Measurements from ENCODE around the gene DHX9. TPM values are rescaled to one million over a fixed set of nuclear protein-coding genes. Genes with fewer than 3 reads are reported as not detected.

Gene DHX9
- 181 TPM for total RNA-seq

DNA sequence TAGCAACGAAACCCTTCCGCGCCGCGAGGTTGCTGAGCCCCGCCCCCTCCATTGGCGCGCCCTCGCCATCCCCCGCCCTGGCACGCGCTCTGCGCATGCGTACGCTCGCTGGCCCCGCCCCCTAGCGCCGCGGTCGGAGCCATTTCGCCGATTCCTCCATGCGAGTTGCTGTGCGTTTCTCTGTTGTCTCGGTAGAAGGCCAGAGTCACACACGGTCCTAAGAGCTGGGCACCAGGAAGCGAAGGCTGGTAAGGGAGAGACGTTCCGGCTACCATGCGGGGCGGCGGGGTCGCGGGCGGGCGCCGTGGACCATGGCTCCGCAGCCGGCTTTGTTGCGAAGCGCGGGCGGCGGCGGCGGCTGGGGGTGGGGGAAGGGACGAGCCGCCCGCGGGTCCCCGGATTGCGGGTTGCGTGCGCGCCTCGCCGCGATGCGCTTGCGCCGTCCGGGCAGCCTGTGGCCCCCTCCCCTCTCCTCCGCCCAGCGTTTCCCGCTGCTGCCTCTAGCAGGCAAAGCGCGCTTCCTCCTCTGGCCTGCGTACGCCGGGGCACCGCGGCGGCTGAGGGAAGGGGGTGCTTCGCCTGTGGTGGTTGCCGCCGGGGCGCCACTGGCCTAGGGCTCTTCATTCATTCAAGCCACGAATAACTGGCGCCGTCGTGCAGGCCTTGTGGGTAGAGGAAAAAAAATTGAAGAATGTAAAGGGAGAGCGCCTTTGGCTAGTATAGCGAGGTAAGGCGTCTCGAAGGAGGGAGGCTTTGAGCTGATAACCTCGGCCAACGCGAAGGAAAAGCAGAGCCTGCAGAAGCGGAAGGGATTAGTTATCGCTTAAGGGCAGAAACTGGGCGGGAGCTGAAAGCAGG, at the start of gene DHX9:
Gene DHX9 (plus strand): TSS at position 139 of the 858 bp plus-strand sequence. CDS start 3,220 bp downstream, outside the sequence.
- peak; percentile 95 for DNase-seq (ENCODE audit: low spot score)

DNA sequence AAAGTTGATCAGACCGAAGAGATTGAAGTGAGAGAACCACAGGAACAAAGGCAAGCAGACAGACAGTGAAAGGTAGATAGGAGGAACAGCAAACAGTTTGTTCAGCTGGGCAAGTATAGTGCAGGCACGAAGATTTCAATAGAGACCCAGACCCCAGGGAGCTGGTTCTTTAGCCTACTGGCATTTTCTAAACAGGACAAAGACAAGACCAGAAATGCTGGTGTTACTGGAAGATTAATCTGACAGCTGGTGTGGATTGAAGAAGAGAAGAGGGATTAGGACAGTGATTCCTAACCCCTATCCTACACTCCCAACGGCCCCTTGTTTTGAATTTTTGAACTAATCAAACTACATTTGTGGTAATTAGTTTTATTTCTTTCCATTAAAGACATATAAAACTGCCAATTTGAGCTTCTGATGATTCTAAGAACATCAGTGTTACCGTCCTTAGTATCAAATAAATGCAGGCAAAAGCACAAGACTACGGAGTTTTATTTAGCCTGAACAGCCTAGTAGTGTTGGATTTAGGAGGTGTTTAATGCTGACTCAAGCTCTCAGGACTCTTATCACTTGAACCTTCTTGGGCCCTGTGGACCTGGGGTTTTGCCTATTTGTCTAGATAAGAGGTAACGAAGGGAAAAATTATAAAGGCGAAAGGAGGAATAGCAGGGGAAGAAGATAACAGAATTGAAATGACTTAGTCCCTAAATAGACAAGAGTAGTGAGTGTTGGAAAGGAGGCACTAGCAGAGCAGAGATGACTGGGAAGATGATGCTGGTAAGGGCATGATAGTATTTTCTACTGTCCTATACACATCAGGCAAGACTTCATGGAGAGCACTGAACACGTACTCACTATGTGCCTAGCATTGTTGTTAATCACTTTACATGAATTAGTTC, 47.6 kb upstream of the DHX9 start:
- DNase-seq (ENCODE audit: low spot score), result no peak

DNA sequence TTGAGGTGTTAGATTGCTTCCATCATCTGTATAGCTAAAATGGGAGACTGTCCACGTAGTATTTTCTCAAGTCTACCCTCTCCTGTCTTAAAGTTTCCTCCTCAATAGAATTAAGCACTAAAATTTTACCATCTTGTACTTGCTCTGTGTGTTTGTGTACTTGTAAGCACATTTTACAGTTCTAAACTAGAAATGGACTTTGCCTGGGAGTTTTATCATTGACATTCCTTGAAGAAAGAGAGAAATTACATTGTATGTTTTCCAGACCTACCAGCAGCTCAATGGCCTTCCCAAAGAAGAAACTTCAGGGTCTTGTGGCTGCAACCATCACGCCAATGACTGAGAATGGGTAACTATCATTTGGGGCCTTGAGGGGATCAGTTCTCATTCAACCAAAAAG, 45.1 kb upstream of the DHX9 start:
- DNase-seq (ENCODE audit: low spot score), result no peak

DNA sequence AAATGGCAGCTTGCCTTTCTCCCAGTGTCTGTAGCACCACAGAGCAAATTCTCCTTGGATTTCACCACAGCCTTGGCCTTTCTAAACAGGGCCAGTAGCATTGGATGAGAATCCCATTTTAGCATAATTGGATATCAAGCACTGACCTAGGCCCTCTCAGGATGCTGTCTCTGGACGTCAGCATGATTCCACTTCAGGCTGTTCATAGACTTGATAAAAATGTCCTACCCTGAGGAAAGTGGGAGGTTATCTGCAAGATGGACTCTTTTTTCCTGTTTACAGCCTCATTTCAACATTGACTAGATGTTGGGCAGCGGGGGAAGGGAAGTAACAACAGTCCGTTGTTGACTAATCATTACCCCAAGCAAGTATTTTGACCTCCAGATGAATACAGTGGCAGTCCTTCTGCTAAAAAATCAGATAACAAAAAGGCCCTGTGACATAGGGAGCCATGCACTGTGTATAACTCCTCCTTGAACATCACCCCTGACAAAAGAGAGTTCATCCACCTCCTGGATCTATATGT, 44.4 kb upstream of the DHX9 start:
- DNase-seq (ENCODE audit: low spot score), result no peak

DNA sequence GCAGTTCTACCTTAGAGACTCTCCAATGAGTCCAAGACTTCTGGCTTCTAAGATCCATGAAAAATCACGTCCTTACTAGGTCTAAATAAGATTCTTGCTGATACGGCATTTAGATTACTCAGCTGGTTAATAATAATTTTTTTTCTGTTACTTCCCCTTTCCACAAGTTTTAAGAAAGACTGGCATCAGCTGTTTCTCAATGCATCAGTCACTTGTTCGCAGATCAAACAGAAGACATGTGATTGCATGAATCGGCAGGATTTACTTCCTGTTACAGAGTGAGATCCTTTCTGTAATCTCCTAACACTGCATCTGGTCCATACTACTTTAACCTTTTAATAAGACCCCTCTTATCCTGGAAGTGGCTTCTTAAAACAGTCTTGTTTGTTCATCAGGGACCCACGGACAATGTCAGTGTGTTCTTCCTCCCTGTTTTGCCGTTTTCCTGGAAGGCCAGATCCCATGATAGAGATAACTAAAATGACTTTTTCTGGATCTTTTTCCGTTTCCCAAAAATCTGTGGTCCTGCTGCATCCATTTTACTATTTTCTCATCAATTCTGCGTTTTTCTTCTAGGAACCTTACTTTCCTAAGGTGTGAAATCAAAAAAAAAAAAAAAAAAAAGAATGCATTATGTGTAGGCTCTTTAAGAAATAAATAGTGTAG, 43.5 kb upstream of the DHX9 start:
- no peak for DNase-seq (ENCODE audit: low spot score)

DNA sequence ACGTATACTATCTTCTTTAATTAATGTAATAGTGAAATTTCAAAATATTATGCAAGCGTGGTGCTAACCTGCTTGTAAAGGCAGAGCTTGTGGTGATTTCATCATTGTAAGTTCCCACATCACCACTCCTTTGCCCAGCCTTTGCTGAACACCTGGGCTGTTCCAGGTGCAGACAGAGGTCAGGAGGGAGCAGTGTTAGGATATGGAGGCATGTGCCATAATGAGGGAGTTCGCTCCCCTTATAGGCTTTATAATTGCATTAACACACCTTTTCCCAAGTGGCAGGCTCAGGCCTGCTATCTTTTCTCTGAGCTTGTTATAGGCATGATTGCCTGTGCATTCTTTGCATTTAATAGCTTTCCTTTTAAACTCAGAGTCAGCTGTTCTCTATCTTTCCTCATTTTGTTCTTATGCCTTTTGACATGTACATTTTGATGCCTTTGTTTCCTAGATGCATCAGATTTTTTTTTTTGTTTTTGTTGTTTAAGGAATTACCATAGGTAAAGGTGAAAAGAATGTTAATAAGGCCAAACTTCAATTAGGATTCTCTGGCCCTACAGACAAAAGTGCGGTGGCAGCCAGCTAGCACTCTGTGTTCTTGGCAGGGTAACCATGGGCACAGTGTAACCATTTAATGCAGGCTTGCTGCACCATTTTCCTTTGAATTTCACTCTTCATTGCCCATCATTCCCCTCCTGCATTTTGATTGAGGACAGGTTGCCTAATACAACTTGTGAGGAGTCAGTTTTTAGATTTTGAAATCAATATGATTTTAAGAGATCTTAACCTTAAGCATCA, 36.9 kb upstream of the DHX9 start:
- no peak for DNase-seq (ENCODE audit: low spot score)

DNA sequence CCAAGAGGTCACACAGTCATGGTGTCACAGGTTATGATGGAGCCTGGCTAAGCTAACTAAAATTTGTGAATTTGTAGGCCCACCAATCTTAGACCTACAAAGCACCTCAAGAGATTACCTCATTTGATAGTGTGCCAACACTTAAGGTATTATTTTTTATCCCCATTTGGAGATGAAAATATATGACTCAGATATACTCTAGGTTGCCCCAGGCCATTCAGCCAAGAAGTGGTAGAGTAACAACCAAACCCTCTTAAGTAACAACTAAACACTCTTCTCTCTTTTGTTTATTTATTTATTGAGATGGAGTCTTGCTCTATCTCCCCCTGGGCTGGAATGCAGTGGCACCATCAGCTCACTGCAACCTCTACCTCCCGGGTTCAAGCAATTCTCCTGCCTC, 35.3 kb upstream of the DHX9 start:
- DNase-seq (ENCODE audit: low spot score), result no peak

DNA sequence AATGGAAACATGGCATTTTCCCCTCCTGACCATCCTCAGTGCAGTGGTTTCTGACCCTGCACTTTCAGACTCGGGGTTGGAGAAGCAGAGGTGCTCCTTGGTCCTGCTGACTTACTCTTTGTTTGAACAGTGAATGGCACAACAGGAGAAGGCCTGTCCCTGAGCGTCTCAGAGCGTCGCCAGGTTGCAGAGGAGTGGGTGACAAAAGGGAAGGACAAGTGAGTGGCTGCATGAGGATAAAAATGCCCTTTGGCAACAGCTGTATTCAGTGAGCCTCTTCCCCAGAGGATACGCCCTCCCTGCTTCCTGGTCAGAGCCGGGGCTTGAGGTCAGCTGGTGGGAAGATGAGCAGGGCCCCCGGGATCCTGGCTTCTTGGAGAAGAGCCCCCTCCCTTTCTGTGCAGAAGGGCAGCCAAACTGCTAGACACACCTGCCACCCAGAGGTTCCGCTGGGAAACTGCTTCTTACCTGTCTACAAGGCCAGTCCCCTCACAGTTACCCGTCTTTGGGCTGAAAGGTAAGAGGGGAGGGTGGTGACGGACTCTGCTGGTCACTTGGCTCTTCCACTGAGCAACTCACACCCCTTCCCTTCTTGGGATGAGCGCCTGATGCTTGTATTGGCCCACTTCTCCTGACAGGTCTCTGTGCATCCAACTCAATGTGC, 33.0 kb upstream of the DHX9 start:
- DNase-seq (ENCODE audit: low spot score), result no peak

DNA sequence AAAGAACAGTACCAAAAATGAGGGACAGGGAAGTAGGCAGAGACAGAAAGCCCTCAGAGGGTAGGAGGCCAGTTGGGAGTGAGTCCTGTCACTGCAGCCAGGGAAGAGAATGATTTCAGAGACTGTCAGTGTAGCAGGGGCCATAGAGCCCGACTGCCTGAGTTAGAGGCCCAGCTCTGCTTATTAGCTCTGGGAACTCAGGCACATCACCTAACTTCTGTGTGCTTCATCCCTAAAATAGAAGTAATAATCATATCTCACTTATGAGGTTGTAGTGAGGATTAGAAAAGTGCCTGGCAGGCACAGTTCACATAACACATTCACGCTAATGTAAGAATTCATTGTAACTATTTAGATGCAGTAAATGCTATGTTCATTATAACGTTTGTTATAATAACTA, 31.2 kb upstream of the DHX9 start:
- no peak for DNase-seq (ENCODE audit: low spot score)

DNA sequence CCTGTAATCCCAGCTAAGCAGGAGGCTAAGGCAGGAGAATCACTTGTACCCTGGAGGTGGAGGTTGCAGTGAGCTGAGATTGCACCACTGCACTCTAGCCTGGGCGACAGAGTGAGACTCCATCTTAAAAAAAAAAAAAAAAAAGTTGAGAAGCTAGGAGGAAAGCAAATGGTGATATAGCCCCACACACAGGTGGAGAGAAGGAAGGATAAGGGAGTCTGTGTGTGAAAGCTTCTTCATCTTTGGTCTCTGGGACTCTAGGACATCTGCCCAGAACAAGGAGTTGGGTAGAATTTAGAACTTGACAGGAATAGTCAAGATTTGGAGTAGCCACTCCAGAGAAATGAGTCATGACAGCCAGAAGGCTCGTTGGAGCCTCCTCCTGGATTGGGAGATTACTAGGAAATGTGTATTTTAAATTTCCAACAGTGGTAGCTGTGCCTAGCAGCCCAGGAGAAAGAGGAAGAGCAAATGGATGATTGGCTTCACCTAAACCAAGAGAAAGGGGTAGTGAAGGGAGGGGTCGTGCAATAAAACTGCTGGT, 29.7 kb upstream of the DHX9 start:
- DNase-seq (ENCODE audit: low spot score), result no peak

DNA sequence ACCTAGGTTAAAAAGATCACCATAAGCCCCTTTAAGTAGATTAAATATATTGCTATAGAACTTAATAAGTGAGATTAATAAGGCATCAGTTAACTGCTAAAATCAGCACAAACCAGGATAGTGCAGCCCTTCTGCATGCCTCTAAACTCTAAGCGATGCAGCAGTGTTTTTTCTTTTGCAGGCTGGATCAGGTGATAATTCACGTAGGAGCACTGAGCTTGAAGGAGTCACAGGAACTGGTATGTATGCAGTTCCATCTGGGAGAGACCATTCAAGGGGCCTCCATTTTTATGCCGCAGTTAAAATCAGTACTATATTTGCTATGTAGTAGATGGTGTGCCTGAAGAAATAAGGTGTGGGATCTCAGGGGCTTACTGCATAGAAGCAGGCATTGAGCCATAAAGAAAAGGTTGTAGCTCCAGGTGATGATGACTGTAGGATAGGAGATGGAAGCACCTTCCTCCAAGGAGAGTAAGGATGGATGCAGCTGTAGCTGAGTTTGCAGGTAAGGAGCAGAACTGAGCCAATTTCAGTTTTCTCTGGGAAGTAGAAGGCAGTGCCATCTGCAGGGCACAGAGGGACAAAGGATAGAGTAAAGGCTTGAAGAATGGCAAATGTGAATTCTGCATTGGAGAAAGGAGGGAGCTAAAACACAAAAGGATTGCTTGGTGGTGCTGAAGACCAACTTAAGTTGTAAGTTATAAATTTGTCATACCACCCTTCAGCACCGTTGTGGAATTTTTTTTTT, 27.0 kb upstream of the DHX9 start:
- DNase-seq (ENCODE audit: low spot score), result no peak

DNA sequence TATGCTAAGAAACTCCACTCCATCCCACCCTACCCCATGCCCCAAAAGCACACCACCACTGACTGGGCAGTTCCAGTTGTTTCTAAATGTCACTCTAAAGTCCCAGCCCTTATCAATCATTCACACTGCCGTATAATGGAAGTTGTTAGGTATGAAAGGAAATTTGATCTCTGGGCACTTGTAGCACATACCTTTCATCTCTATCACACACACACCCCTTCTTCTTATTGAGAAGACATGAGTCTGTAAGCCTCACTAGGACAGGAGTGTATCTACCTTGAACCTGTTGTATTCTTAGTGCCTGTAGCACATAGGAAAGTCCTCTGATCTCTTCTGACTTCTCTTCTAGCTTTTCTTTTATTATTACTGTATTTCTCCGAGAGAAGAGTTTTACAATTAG, 22.3 kb upstream of the DHX9 start:
- no peak for DNase-seq (ENCODE audit: low spot score)

DNA sequence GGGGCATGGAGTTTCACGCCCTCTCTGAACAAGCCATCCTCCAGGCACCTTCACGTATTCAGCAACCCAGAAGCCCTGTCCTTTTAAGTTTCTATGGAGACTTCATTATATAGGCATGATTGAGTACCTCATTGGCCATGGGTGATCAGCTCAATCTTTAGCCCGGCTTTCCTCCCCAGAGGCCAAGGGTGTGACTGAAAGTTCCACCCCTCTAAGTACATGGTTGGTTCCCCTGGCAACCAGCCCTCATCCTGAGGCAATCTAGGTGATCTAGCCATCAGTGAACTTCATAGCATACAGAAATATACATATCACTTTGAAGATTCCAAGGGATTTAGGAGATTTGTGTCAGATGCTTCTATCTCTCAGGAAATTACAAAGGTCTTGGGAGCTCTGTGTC, 21.3 kb upstream of the DHX9 start:
- no peak for DNase-seq (ENCODE audit: low spot score)

DNA sequence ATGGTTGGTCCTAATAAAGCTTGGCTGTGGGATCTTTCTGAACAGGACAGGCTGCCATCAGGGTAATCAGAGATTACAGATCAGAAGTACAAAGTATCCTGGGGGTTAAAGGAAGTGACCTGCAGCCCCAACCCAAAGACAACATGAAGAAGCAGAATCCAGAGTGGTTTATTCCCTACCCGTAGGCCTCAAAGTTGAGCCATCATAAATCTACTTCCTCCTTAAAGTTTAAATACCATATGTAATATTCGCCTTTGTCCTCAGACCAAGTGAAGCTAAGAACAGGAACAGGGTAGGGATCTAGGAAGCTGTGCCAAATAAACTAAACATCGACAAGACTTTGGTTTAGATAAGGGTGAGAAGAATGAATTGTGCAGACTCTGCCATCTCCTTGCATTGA, 15.9 kb upstream of the DHX9 start:
- no peak for DNase-seq (ENCODE audit: low spot score)

DNA sequence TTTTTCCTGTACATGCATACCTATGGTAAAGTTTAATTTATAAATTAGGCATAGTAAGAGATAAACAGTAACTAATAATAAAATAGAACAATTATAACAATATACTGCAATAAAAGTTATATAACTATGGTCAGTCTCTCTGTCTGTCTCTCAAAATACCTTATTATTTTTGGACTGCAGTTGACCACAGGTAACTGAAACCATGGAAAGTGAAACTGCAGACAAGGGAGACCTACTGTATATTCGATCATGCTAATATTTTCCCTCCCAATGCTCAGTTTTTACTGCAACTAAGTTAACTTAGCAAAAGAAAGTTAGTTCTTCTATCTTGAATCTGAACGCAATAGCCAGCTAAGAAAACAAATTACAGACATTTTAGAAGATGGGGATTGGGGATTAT, 12.3 kb upstream of the DHX9 start:
- no peak for DNase-seq (ENCODE audit: low spot score)

DNA sequence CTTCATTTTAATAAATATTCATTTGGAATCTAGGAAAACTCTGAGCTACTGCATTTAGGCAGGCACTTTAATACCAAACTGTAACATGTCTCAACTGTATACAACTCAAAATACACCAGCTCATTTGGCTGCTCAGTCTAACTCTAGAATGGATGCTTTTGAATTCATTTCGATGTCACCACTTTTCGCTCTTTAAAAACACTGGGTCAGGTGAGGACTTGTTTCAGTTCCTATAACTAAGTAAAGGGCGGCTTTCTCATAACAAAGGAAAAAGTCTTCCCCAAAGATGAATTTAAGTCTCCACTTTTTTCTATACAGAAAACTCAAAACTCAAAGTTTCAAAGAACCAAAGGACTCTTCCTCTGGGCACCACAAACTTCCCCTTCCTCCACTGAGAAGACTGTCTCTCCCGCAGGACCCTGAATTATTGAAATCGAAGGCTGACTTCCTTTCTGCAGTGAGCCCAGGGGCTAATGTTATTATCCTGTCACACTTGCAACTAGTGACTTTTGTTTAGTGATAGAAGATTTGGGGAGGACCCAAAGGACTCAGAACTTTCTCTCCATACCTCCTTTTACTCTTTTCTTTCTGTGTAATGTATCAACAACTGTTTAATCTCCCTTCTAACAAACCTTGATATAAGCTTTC, 9.7 kb upstream of the DHX9 start:
- DNase-seq (ENCODE audit: low spot score), result no peak

DNA sequence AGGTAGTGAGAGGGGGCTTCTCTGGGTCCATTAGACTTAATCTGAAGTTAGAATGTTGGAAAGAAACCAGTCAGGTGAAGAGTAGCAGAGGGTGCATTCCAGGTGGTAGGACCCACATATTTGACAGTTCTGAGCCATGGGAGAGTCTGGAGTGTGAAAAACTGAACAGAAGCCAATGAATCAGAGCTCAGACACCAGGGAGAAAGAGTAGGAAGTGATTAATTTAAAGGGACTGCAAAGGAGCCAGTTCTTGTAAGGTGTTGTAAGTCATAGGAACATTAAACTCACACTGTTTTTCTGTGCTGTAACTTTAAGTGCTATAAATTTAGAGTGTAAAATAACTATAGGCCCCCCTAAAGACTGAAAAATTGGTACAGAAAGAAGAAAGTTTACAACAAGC, 5.9 kb upstream of the DHX9 start:
- no peak for DNase-seq (ENCODE audit: low spot score)

DNA sequence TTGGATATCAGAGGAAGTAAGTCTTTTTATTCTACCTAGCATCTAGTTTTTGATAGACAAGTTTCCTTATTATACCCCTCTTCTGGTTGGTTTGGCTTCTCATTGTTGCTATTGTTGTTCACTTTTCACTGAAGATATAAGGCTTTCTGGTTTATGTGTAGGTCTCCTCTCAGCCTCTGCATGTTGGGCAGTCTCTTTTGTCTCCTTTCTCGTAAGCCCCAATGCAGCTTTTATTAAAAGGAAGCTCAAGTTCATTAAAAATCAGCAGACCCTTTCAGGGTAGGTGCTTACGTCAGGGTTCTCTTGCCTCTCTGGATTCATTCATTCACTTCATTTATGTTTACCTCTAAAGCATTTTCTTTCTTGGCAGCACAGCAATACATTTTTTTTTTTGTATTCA, 4.8 kb upstream of the DHX9 start:
- DNase-seq (ENCODE audit: low spot score), result no peak

DNA sequence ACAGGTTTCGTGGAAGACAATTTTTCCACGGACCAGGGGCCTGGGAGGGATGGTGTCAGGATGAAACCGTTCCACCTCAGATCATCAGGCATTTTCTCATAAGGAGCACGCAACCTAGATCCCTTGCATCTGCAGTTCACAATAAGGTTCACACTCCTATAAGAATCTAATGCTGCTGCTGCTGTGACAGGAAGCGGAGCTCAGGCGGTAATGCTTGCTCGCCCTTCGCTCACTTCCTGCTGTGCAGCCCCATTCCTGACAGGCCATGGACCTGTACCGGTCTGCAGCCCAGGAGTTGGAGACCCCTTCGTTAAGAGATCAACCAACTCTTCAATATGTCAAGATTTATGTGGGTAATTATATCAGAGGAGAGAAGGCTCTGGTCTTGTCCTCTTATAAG, 3.3 kb upstream of the DHX9 start:
- DNase-seq (ENCODE audit: low spot score), result no peak

Measured in ureter (tissue), 1 donor.